IPS-18a (cell line): ENCODE results near the gene SFRP2.

Experiments used
- H3K27ac ChIP-seq: one replicate; pipeline ENCODE4 v1.5.1; 2013; ENCODE audit warnings: low read length
- H3K27me3 ChIP-seq: one replicate; pipeline ENCODE4 v1.6.1; 2013; ENCODE audit warnings: mild to moderate bottlenecking, low read length; ENCODE audit not compliant: control insufficient read depth, insufficient read depth
- H3K36me3 ChIP-seq: one replicate; pipeline ENCODE4 v1.6.1; 2013; ENCODE audit warnings: low read depth, low read length; ENCODE audit not compliant: control insufficient read depth
- H3K4me1 ChIP-seq: one replicate; pipeline ENCODE4 v1.6.1; 2013; ENCODE audit warnings: low read depth, low read length; ENCODE audit not compliant: control insufficient read depth
- H3K4me3 ChIP-seq: one replicate; pipeline ENCODE4 v1.5.1; 2013; ENCODE audit warnings: low read length
- H3K9ac ChIP-seq: one replicate; pipeline ENCODE4 v1.6.1; 2013; ENCODE audit warnings: mild to moderate bottlenecking, low read length, moderate library complexity
- H3K9me3 ChIP-seq: one replicate; pipeline ENCODE4 v1.6.1; 2013; ENCODE audit warnings: low read depth, low read length; ENCODE audit not compliant: control insufficient read depth

Gene SFRP2

DNA sequence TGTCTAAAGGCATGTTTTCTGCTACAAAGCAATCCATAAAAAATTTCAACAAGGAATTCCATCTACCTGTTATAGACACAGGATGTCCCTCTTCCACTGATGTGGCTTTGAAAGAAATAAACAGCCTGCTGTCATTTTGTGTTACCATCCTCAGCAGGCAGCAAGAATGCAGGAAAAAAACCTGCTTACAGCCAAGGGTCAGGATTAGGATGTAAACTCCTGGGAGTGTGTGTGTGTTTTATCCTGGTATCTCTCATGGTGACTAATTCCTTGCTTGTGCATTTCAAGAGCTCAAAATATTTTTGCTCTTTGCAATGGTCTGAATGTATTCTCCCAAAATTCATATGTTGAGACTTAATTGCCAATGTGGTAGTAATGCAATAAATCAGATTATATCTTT is 28.6 kb upstream of the SFRP2 start:
- Histone ChIP-seq H3K4me3 (no peak overlapping the region), H3K27ac (no peak overlapping the region), H3K9ac (no peak overlapping the region), H3K9me3 (no peaks in the 10 kb centered on the region), H3K4me1 (peaks cover 15% of the 10 kb centered on the region), H3K27me3 (no peaks in the 10 kb centered on the region), H3K36me3 (no peaks in the 10 kb centered on the region)

DNA sequence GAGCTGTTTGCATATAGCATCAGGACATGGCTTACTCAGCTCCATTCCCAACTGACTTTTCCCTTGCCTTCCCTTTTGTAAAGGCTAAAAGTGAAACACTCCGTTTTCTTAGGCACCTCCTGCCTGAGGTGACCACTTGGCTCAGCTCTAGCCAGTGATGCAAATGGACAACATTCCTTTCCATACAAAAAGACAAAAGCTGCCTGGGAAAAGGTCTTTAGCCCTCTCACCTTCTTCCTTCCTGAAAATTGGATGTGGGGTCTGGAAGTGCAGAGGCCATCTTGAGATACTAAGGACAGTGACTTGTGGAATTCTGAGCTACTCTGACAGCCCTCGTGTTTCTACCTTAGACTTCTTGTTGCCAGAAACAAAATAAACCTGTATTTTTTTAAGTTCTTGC is 27.7 kb upstream of the SFRP2 start:
- Histone ChIP-seq H3K4me3 (no peak overlapping the region), H3K27me3 (no peaks in the 10 kb centered on the region), H3K9ac (no peak overlapping the region), H3K4me1 (peaks cover 18% of the 10 kb centered on the region), H3K9me3 (no peaks in the 10 kb centered on the region), H3K36me3 (no peaks in the 10 kb centered on the region), H3K27ac (no peak overlapping the region)

DNA sequence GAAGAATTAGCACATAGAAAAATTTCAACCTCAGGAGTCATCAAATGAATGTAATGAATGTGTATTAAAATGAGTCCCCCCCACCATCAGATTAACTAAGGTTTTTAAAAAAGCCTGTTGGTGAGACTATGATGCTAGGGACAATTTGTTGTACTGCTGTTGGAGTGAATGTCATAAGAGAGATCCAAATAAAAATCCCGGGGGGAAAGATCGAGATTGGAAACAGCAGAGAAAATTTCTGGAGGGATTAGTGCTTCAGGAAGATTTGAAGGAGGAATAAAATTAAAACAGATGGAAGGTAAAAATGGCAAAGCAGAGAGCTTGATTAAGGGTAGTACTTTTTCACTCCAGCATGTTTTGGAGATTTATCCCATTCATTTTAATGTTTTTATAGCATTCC is 25.9 kb upstream of the SFRP2 start:
- no peaks in the 10 kb centered on the region for H3K36me3 ChIP-seq
- no peak overlapping the region for H3K27ac ChIP-seq

DNA sequence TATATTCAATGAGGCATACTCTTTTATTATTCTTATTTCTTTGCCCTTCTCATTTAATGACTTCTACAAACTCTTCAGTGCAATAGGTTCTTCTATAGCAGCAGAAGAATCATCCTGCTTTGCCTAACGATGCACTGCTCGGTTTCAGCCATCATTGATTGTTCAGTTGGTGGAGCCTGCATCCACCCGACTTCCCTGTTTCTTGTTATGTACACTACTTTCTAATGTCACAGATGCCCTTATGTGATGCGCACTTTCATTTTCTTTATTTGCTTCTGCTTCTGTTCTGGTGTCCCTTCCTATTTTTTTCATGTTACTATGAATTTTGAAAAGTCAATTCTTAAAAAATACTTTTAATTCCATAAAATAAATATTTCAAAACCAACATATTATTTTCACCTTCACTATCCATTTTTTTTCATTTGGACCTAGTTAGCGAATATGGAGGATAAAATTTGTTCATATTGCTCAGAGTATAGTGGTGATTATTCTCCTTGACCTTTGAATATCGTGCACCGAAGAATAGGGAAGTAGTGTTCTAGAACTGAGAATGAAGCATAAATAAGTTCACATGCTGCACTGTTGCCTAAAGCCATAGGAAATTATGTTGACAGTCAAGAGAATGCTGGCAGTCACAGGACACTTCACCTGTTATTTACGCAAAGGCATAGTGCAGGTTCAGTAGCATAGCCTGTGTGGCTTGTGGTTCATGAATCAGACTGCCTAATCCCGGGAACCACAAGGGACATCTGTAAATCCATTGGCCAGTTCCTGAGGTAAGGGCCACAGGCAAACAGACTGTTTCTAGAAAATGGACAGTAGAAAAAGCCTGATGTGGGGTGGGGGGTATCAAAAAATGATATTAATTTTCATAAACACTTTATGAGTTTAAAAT is 21.3 kb upstream of the SFRP2 start:
- Histone ChIP-seq H3K4me1 (peaks cover 10% of the 10 kb centered on the region), H3K4me3 (no peak overlapping the region), H3K27ac (no peak overlapping the region), H3K9ac (no peak overlapping the region), H3K9me3 (no peaks in the 10 kb centered on the region), H3K36me3 (no peaks in the 10 kb centered on the region), H3K27me3 (no peaks in the 10 kb centered on the region)

More for the DNA sequence above, 25.9 kb upstream of the SFRP2 start:
- Histone ChIP-seq H3K27me3 (no peaks in the 10 kb centered on the region), H3K4me1 (peaks cover 20% of the 10 kb centered on the region), H3K9ac (no peak overlapping the region), H3K9me3 (no peaks in the 10 kb centered on the region), H3K4me3 (no peak overlapping the region)

DNA sequence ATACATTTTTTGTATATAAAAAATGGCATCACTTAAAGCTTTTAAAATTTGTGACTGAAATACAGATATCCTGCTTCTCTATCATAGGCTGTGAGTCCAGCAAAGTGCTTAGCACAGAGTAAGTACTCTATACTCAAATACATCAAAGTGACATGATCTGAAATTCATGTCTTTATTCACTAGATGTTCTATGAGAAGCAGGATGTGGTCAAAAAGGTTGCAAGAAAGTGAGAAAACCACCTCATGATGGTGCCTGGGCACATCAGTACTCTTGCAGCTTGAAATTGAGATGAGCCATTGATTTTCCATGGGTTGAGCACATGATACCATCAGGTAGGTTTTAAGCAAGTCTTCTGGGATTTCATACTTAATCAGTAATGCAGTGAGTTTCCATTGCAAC is 20.4 kb upstream of the SFRP2 start:
- Histone ChIP-seq H3K4me1 (peaks cover 10% of the 10 kb centered on the region), H3K27ac (no peak overlapping the region), H3K9ac (no peak overlapping the region), H3K36me3 (no peaks in the 10 kb centered on the region), H3K9me3 (no peaks in the 10 kb centered on the region), H3K27me3 (no peaks in the 10 kb centered on the region), H3K4me3 (no peak overlapping the region)

DNA sequence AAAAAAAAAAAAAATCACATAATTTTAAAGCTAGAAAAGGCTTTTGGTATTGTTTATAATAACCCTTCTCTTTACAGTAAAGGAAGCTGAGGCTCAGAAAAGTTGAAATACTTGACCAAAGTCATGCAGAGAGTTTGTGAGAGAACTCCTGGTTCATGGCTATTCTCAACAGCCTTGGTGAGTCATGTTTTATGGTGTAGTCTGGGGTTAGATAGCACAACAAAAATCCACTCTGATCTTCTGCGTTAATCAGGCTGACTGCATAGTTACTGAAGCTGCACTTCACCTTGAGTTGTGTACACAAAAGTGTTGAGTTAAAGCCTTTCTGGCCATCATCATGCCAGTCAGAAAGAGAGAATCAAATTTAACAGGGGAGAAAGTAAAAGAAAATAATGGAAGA is 19.3 kb upstream of the SFRP2 start:
- Histone ChIP-seq H3K4me1 (peaks cover 10% of the 10 kb centered on the region), H3K9ac (no peak overlapping the region), H3K27ac (no peak overlapping the region), H3K36me3 (no peaks in the 10 kb centered on the region), H3K9me3 (no peaks in the 10 kb centered on the region), H3K4me3 (no peak overlapping the region), H3K27me3 (no peaks in the 10 kb centered on the region)

DNA sequence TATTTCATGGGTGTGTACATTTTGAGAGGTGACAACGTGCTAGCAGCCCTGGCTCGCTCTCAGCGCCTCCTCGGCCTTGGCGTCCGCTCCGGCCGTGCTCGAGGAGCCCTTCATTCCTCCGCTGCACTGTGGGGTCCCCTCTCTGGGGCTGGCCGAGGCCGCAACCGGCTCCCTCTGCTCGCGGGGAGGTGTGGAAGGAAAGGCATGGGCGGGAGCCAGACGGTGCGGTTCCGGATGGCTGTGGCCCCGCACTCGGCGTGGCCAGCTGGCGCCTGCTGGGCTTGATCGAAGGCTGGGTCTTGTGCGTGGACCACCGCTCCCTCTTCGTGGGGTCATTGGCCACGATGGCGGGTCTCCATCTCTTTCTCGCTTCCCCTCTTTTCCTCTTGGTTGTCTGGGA is 17.2 kb upstream of the SFRP2 start:
- Histone ChIP-seq H3K27me3 (no peaks in the 10 kb centered on the region), H3K36me3 (no peaks in the 10 kb centered on the region), H3K4me1 (no peaks in the 10 kb centered on the region), H3K4me3 (no peak overlapping the region), H3K27ac (no peak overlapping the region), H3K9ac (no peak overlapping the region), H3K9me3 (no peaks in the 10 kb centered on the region)

DNA sequence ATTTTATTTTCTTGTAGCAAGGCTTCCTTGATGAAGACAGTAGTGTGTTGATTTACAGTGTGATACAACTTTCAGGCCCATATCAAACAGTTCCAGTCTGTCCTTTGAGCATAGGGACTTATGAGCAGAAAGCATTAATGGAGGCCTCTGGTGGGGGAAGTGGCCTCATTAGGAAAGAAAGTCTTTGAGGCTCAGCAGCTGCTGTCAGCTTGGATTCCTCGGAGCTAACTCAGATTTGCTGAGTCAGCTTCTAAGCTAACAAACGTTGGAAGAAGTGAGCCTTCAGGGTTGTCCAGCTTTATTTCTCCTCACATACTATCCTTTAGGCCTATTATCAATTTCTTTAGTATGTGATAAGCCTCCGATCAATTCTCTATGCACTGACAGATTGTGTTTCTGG is 15.8 kb upstream of the SFRP2 start:
- Histone ChIP-seq H3K9me3 (no peaks in the 10 kb centered on the region), H3K27ac (no peak overlapping the region), H3K9ac (no peak overlapping the region), H3K27me3 (no peaks in the 10 kb centered on the region), H3K4me3 (no peak overlapping the region), H3K36me3 (no peaks in the 10 kb centered on the region), H3K4me1 (no peaks in the 10 kb centered on the region)

DNA sequence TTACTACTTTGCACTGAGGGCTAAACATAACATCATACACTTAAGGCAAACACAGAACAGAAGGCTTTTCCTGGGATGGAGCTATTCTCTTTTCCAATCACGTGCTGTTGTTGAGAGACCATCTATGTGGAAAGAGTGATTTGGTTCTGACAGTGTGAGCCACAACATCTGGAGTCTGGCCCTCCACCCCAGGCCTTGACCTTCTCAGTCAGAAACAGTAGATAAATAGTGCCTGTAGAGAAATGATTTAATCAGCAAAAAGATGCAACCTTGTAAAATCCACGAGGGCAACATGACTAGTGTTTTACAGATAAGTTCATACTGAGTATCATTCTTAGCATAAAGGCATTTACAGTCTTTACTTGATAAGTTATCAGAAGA is 10.8 kb upstream of the SFRP2 start:
- Histone ChIP-seq H3K4me3 (no peak overlapping the region), H3K9ac (no peak overlapping the region), H3K27ac (no peak overlapping the region), H3K36me3 (no peaks in the 10 kb centered on the region), H3K4me1 (peaks cover 14% of the 10 kb centered on the region), H3K9me3 (no peaks in the 10 kb centered on the region), H3K27me3 (no peaks in the 10 kb centered on the region)

DNA sequence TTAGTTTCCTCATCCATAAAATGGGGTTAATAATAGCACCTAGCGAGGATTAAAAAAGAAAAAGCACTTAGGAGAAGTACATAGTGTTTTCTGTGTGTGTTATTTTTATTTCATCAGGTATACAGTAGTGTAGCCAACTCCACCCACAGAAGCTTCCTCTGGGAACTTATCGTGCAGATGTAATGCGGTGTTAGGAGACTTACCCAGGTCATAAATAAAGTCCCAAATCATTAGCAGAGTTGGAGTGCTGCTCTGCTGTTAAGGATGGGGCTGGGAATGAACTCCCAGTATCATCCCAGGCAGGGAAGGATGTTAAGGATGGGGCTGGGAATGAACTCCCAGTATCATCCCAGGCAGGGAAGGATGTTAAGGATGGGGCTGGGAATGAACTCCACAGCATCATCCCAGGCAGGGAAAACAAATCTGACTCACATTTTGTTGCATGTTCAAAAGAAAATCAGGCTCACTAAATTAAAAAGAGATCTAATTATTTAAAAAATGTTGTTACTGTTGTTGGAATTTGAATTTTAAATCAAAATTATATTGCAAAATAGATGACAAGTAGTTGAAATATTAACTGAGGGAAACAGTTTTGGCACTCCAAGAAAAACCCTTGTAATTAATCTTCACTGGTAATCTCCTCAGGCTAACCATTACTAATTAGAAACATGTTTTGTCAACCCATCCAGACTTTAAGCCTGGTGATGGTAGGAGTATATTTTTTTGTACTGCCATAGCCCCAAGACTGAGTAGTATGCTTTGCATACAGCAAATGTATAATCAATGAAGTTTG is 10.2 kb upstream of the SFRP2 start:
- no peak overlapping the region for H3K27ac ChIP-seq
- peaks cover 18% of the 10 kb centered on the region for H3K4me1 ChIP-seq
- no peaks in the 10 kb centered on the region for H3K27me3 ChIP-seq
- no peak overlapping the region for H3K9ac ChIP-seq
- no peaks in the 10 kb centered on the region for H3K36me3 ChIP-seq
- no peak overlapping the region for H3K4me3 ChIP-seq
- H3K9me3 ChIP-seq, result no peaks in the 10 kb centered on the region

DNA sequence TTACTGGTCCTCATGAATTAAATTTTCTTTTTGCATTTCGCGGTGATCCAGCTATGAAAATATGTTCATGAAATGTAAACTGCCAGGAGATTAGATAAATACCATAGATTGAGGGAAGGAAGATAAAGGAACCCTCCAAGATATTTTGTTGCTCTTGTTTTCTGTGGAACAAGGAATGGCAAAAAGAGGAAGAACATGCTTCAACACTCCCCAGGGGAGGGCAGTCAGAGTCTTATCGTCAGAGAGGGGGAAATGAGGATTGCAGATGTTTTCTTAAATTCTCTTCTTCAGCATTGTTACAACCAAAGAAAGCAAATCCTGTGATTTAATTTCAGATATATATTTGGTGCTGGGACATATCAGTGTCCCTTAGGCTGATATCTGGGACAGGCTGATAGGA is 9.5 kb upstream of the SFRP2 start:
- Histone ChIP-seq H3K36me3 (no peaks in the 10 kb centered on the region), H3K27ac (no peak overlapping the region), H3K27me3 (no peaks in the 10 kb centered on the region), H3K9ac (no peak overlapping the region), H3K4me1 (peaks cover 25% of the 10 kb centered on the region), H3K9me3 (no peaks in the 10 kb centered on the region), H3K4me3 (no peak overlapping the region)
